ENCODE data around the gene ALDOC. TPM values are rescaled to one million over a fixed set of nuclear protein-coding genes. Genes with fewer than 3 reads are reported as not detected.

The ALDOC gene
- total RNA-seq, 4 donors from 2014 or later: 21.6 to 49.5 (median 27.5) TPM

- Histone ChIP-seq H3K4me1 (no peaks in the 10 kb centered on the region), H3K36me3 (peaks cover 93 to 100% (median 96%) of the 10 kb centered on the region in 4 donors), H3K27ac (replicated peaks in 1 of 4) (no peak overlapping the region), H3K27me3 (no peaks in the 10 kb centered on the region), H3K4me3 (no peak overlapping the region), H3K9me3 (no peaks in the 10 kb centered on the region)
- WGBS: 65% methylated on average over 2 of the region's 2 CpGs
- DNase-seq (ENCODE audit: extremely low spot score): no peak
- intact Hi-C loops (cut with DNase I): no loop called here
- no peak for TF ChIP-seq POLR2A (IDR thresholded peaks at IDR 0.05; ENCODE audit: low read depth)
- TF ChIP-seq CTCF (IDR thresholded peaks at IDR 0.05): no peak
- no peak for TF ChIP-seq EP300 (IDR thresholded peaks at IDR 0.05)
- no peak for TF ChIP-seq POLR2AphosphoS5 (IDR thresholded peaks at IDR 0.05)
These were observed 43.3 kb upstream of the ALDOC start for GRCh38 chr17:28620010-28620409.

GRCh38 chr17:28618464-28618863 is 41.8 kb upstream of the ALDOC start:
- Histone ChIP-seq H3K4me3 (no peak overlapping the region), H3K27ac (replicated peaks in 1 of 4) (no peak overlapping the region), H3K4me1 (no peaks in the 10 kb centered on the region), H3K9me3 (no peaks in the 10 kb centered on the region), H3K27me3 (no peaks in the 10 kb centered on the region), H3K36me3 (peaks cover 91 to 100% (median 99%) of the 10 kb centered on the region in 4 donors)
- TF ChIP-seq POLR2AphosphoS5 (IDR thresholded peaks at IDR 0.05) (no peak), POLR2A (IDR thresholded peaks at IDR 0.05; ENCODE audit: low read depth) (no peak), CTCF (IDR thresholded peaks at IDR 0.05) (no peak), EP300 (IDR thresholded peaks at IDR 0.05) (no peak)
- DNase-seq (ENCODE audit: extremely low spot score): no peak
- intact Hi-C loops (cut with DNase I): no loop called here
- WGBS: 88% methylated on average over 3 of the region's 3 CpGs

GRCh38 chr17:28616281-28616680 is 39.6 kb upstream of the ALDOC start:
- intact Hi-C loops (cut with DNase I): no loop called here
- Histone ChIP-seq H3K9me3 (no peaks in the 10 kb centered on the region), H3K27ac (replicated peaks in 1 of 4) (no peak overlapping the region), H3K36me3 (peaks cover 70 to 82% (median 78%) of the 10 kb centered on the region in 4 donors), H3K4me3 (no peak overlapping the region), H3K4me1 (no peaks in the 10 kb centered on the region), H3K27me3 (no peaks in the 10 kb centered on the region)
- no peak for DNase-seq (ENCODE audit: extremely low spot score)
- 80% methylated on average over 6 of the region's 7 CpGs for WGBS
- TF ChIP-seq CTCF (IDR thresholded peaks at IDR 0.05) (no peak), POLR2A (IDR thresholded peaks at IDR 0.05; ENCODE audit: low read depth) (no peak), POLR2AphosphoS5 (IDR thresholded peaks at IDR 0.05) (no peak), EP300 (IDR thresholded peaks at IDR 0.05) (no peak)

- H3K4me1 ChIP-seq: no peaks in the 10 kb centered on the region
- intact Hi-C loops (cut with DNase I): no loop called here
- H3K27ac ChIP-seq (replicated peaks in 1 of 4): no peak overlapping the region
- peaks cover 61 to 77% (median 70%) of the 10 kb centered on the region in 4 donors for H3K36me3 ChIP-seq
- TF ChIP-seq EP300 (IDR thresholded peaks at IDR 0.05) (no peak), CTCF (IDR thresholded peaks at IDR 0.05) (no peak), POLR2A (IDR thresholded peaks at IDR 0.05; ENCODE audit: low read depth) (no peak), POLR2AphosphoS5 (IDR thresholded peaks at IDR 0.05) (no peak)
- no peak overlapping the region for H3K4me3 ChIP-seq
- WGBS: 84% methylated on average over 3 of the region's 4 CpGs
- DNase-seq (ENCODE audit: extremely low spot score): no peak
- H3K9me3 ChIP-seq: no peaks in the 10 kb centered on the region
- H3K27me3 ChIP-seq: no peaks in the 10 kb centered on the region
These were observed 38.7 kb upstream of the ALDOC start for GRCh38 chr17:28615260-28615940.

Measured in esophagus muscularis mucosa (tissue), 4 donors.